ENCODE data around the gene SLC26A2.

GRCh38 chr5:149963729-149964128 lies 3.2 kb downstream of the SLC26A2 start:
- no peak for TF ChIP-seq POLR2A (IDR thresholded peaks at IDR 0.05; ENCODE audit: low read depth, low read length)
- TF ChIP-seq POLR2AphosphoS5 (IDR thresholded peaks at IDR 0.05; ENCODE audit: low read depth, low read length): no peak

All from GM12892 (cell line).